Measurements from ENCODE around the gene UGT2A3.

The UGT2A3 gene

GRCh38 chr4:68907788-68908700, 43.6 kb downstream of the UGT2A3 start:
- in situ Hi-C loops (cut with HindIII; ENCODE audit: low pct_ligation_motif_present, low sequenced_read_pairs), result no loop called here
- DNase-seq, result no peak
- H3K27ac ChIP-seq, result no peak overlapping the region
- no peak overlapping the region for H3K4me3 ChIP-seq (ENCODE audit: low read depth, low read length)
- TF ChIP-seq CTCF (IDR thresholded peaks at IDR 0.05; ENCODE audit: low read depth, low read length, missing control alignments), result no peak
- no peaks in the 10 kb centered on the region for H3K27me3 ChIP-seq (replicated peaks)
- H3K36me3 ChIP-seq (replicated peaks), result no peaks in the 10 kb centered on the region

GRCh38 chr4:68907245-68907644, 44.4 kb downstream of the UGT2A3 start:
- Histone ChIP-seq H3K27me3 (replicated peaks) (no peaks in the 10 kb centered on the region), H3K36me3 (replicated peaks) (no peaks in the 10 kb centered on the region), H3K4me3 (ENCODE audit: low read depth, low read length) (no peak overlapping the region), H3K27ac (no peak overlapping the region)
- in situ Hi-C loops (cut with HindIII; ENCODE audit: low pct_ligation_motif_present, low sequenced_read_pairs), result no loop called here
- no peak for DNase-seq
- TF ChIP-seq CTCF (IDR thresholded peaks at IDR 0.05; ENCODE audit: low read depth, low read length, missing control alignments), result no peak

DNA sequence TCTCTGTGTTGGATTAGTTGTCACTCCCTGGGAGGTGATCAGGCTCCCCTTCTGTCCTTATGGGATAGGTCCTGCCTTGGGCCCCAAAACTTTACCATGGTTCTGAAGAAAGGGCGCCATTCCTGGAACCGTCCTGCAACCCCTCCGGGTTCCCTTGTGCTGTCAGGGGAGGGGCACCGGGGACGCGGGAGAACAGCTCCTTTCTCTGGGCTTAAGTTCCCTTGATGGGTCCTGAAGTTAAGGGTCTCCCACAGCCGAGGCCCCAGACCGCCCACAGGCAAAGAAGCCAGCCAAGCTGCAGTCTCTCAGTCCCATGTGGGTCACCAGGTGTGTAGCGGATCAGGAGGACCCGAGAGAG, 44.8 kb downstream of the UGT2A3 start:
- Histone ChIP-seq H3K27me3 (replicated peaks) (no peaks in the 10 kb centered on the region), H3K27ac (no peak overlapping the region), H3K36me3 (replicated peaks) (no peaks in the 10 kb centered on the region), H3K4me3 (ENCODE audit: low read depth, low read length) (no peak overlapping the region)
- no peak for TF ChIP-seq CTCF (IDR thresholded peaks at IDR 0.05; ENCODE audit: low read depth, low read length, missing control alignments)
- in situ Hi-C loops (cut with HindIII; ENCODE audit: low pct_ligation_motif_present, low sequenced_read_pairs), result no loop called here
- no peak for DNase-seq

DNA sequence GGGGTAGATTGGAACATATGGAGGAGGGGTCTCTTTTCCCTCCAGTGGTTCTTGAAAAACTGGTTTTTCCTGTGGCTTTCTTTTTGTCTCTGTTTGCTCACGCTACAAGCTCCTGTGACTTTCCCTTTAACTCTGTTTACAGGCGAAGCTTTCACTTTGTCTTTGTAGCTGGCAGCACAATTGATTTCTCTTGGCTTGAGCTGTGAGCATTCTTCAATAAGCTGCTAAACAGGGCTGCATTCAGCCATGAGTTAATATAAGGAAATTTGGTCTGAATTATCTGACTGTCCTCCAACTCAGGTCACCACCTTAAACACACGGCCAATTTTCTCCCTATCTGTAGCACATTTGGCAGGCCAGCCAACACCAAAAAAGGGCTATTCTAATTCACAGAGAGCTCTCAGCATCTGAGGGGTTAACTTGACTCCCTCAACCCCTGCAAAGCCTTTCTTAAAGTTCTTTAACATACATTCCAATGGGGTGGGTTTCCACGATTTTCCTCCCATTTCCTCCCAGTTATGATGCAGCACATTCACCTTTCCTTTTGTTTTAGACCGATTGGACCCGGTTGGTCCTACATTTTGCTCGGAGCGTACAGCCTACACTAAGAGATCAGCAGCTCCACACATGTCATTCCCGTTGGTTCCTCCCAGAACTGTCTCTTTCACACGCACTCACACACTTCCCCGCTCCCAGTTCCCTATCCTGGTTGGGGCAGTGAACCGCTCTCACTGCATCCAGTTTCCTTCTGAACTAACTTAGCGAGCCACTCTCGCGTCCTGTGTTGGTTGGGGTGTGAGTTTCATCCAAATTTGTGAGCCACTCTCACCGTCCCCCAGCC, 45.4 kb downstream of the UGT2A3 start:
- Histone ChIP-seq H3K27me3 (replicated peaks) (no peaks in the 10 kb centered on the region), H3K36me3 (replicated peaks) (no peaks in the 10 kb centered on the region), H3K27ac (no peak overlapping the region), H3K4me3 (ENCODE audit: low read depth, low read length) (peak overlapping the region; percentile 39)
- DNase-seq, result no peak
- in situ Hi-C loops (cut with HindIII; ENCODE audit: low pct_ligation_motif_present, low sequenced_read_pairs), result no loop called here
- TF ChIP-seq CTCF (IDR thresholded peaks at IDR 0.05; ENCODE audit: low read depth, low read length, missing control alignments), result no peak

GRCh38 chr4:68905598-68905938, 46.0 kb downstream of the UGT2A3 start:
- no peaks in the 10 kb centered on the region for H3K36me3 ChIP-seq (replicated peaks)
- peak overlapping the region; percentile 39 for H3K4me3 ChIP-seq (ENCODE audit: low read depth, low read length)
- no peak for DNase-seq
- no peak overlapping the region for H3K27ac ChIP-seq
- no peak for TF ChIP-seq CTCF (IDR thresholded peaks at IDR 0.05; ENCODE audit: low read depth, low read length, missing control alignments)
- in situ Hi-C loops (cut with HindIII; ENCODE audit: low pct_ligation_motif_present, low sequenced_read_pairs), result no loop called here
- H3K27me3 ChIP-seq (replicated peaks), result no peaks in the 10 kb centered on the region

Data from brain microvascular endothelial cell (primary cell).